ENCODE data around the gene ACBD4. TPM values are rescaled to one million over a fixed set of nuclear protein-coding genes. Genes with fewer than 3 reads are reported as not detected.

The ACBD4 gene
- total RNA-seq, 1 experiment from 2014 or later, result 9.7 TPM

DNA sequence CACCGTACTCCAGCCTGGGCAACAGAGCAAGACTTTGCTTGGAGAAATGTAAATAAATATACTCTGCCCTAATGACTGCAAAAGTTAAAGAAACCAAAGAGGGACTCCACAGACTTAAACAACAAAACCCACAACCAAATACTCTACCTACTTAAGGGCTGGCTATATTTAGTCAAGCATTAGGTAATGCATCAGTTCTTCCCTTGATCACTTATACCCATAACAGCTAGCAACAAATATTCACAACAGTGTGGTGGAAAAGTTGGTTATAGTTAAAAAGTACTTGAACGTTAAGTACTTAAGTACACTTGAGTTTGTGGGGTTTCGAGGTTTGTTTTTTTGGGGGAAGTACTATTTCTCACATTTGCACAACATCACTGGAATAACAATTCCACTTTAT lies 20.8 kb downstream of the ACBD4 start:
- peaks cover 0 to 16% (median 5%) of the 10 kb centered on the region in 3 experiments; a peak in 4 of 7 replicates for H3K36me3 Mint-ChIP-seq (ENCODE audit: insufficient read depth in 1 of 3, low read depth in 3 of 3)
- H3K79me1 ChIP-seq (ENCODE audit: insufficient read depth, low read depth, low read length, poor library complexity, severe bottlenecking), result peaks cover 4% of the 10 kb centered on the region
- no peak overlapping the region for H3K18ac ChIP-seq (ENCODE audit: insufficient read length, low read depth, low read length)
- H4K8ac ChIP-seq (replicated peaks; ENCODE audit: insufficient read length, low read depth, low read length), result no peak overlapping the region
- DNase-seq, result no peak
- H3K23ac ChIP-seq (ENCODE audit: insufficient read length, low read depth, low read length), result no peak overlapping the region
- no CpG with 5 or more reads among the region's 3 CpGs for WGBS (ENCODE audit: extremely low coverage, insufficient read length, low lambda C conversion rate)
- peak overlapping the region in 1 of 3 experiments; percentile 82; a peak in 2 of 7 replicates for H3K27ac Mint-ChIP-seq
- H3K27me3 ChIP-seq (ENCODE audit: insufficient read depth, low read length), result no peaks in the 10 kb centered on the region
- no peak overlapping the region for H3K4me2 ChIP-seq (ENCODE audit: insufficient read depth, insufficient read length, low read length)
- no peaks in the 10 kb centered on the region for H3K9me3 Mint-ChIP-seq
- no peaks in the 10 kb centered on the region for H4K20me1 ChIP-seq (ENCODE audit: control insufficient read depth, insufficient read depth, insufficient read length)
- H2BK5ac ChIP-seq (ENCODE audit: insufficient read length, low read length), result no peak overlapping the region
- H3K9ac ChIP-seq (ENCODE audit: extremely low read depth, insufficient read length, low read length), result no peak overlapping the region
- no peak overlapping the region for H3K14ac ChIP-seq (ENCODE audit: insufficient read depth, low read length)
- no peaks in the 10 kb centered on the region for H3K9me3 ChIP-seq (ENCODE audit: control insufficient read depth, low read depth, low read length)
- H3K27ac ChIP-seq (ENCODE audit: insufficient read length, low read depth, low read length), result no peak overlapping the region
- H3K27me3 Mint-ChIP-seq (ENCODE audit: low read depth), result no peaks in the 10 kb centered on the region
- no peak overlapping the region for H4K91ac ChIP-seq (ENCODE audit: insufficient read length, low read depth, low read length)
- H3K4me1 ChIP-seq (ENCODE audit: insufficient read depth, low read length), result 0 out of 2 replicates have a peak, but pooled peaks cover 2% of the 10 kb centered on the region
- H3K4me3 Mint-ChIP-seq, result no peak overlapping the region
- H2BK20ac ChIP-seq (ENCODE audit: low read depth, low read length, poor library complexity, severe bottlenecking), result no peak overlapping the region
- no peak overlapping the region for H2BK120ac ChIP-seq (ENCODE audit: low read depth, low read length, poor library complexity, severe bottlenecking)
- no peak for TF ChIP-seq CTCF (conservative IDR thresholded peaks at IDR 0.05)
- H2BK12ac ChIP-seq (ENCODE audit: insufficient read length, low read depth, low read length), result no peak overlapping the region
- no peak overlapping the region for H2BK15ac ChIP-seq (ENCODE audit: low read depth, low read length)
- H3K23me2 ChIP-seq (ENCODE audit: insufficient read length, low read depth, low read length, poor library complexity, severe bottlenecking), result peaks cover 3% of the 10 kb centered on the region
- peaks cover 25 to 26% of the 10 kb centered on the region in 2 experiments for H3K4me1 Mint-ChIP-seq
- no peaks in the 10 kb centered on the region for H3K79me2 ChIP-seq (ENCODE audit: insufficient read depth, low read length)
- no peak overlapping the region for H2AK5ac ChIP-seq (ENCODE audit: insufficient read length, low read length)
- H4K5ac ChIP-seq (ENCODE audit: insufficient read length, low read depth, low read length), result no peak overlapping the region
- H3K56ac ChIP-seq (ENCODE audit: insufficient read length, low read depth, low read length), result no peak overlapping the region
- H3T11ph ChIP-seq (ENCODE audit: low read length), result no peak overlapping the region
- H2AFZ ChIP-seq (ENCODE audit: low read length), result no peak overlapping the region
- H3K4ac ChIP-seq (ENCODE audit: low read depth, low read length), result no peak overlapping the region

Data from H9 (cell line).